ENCODE results near the gene ADRM1.

The ADRM1 gene

GRCh38 chr20:62311832-62312661 is 9.2 kb downstream of the ADRM1 start:
- Histone ChIP-seq H3K9ac (ENCODE audit: insufficient read length, low read depth) (no peak overlapping the region), H3K36me3 (ENCODE audit: insufficient read depth, insufficient read length, low read length) (peaks cover 98% of the 10 kb centered on the region), H3K4me3 (ENCODE audit: insufficient read length, low read depth) (no peak overlapping the region), H3K4me1 (ENCODE audit: insufficient read depth, insufficient read length) (peaks cover 2% of the 10 kb centered on the region), H3K9me3 (ENCODE audit: insufficient read depth, low read length) (peaks cover 2% of the 10 kb centered on the region; the same call in 1 of the 2 replicates), H3K27me3 (ENCODE audit: insufficient read depth, insufficient read length) (no peaks in the 10 kb centered on the region)
- no peak for TF ChIP-seq ZNF274 (IDR thresholded peaks at IDR 0.05; ENCODE audit: low read depth, low read length)
- TF ChIP-seq YY1 (IDR thresholded peaks at IDR 0.05; ENCODE audit: insufficient read depth, insufficient read length): no peak
- no peak for TF ChIP-seq SUZ12 (IDR thresholded peaks at IDR 0.05; ENCODE audit: extremely low read depth, insufficient read depth, insufficient read length)
- DNase-seq (ENCODE audit: low read depth, low spot score): no peak

- no peak overlapping the region for H3K9ac ChIP-seq (ENCODE audit: insufficient read length, low read depth)
- H3K4me3 ChIP-seq (ENCODE audit: insufficient read length, low read depth): no peak overlapping the region
- H3K4me1 ChIP-seq (ENCODE audit: insufficient read depth, insufficient read length): peaks cover 2% of the 10 kb centered on the region
- no peak for DNase-seq (ENCODE audit: low read depth, low spot score)
- TF ChIP-seq ZNF274 (IDR thresholded peaks at IDR 0.05; ENCODE audit: low read depth, low read length): no peak
- no peak for TF ChIP-seq SUZ12 (IDR thresholded peaks at IDR 0.05; ENCODE audit: extremely low read depth, insufficient read depth, insufficient read length)
- no peak for TF ChIP-seq YY1 (IDR thresholded peaks at IDR 0.05; ENCODE audit: insufficient read depth, insufficient read length)
- H3K27me3 ChIP-seq (ENCODE audit: insufficient read depth, insufficient read length): no peaks in the 10 kb centered on the region
- H3K9me3 ChIP-seq (ENCODE audit: insufficient read depth, low read length): peaks cover 7% of the 10 kb centered on the region; the same call in 1 of the 2 replicates
- peaks cover 98% of the 10 kb centered on the region for H3K36me3 ChIP-seq (ENCODE audit: insufficient read depth, insufficient read length, low read length)
These were observed 9.8 kb downstream of the ADRM1 start for GRCh38 chr20:62312662-62312977.

- H3K36me3 ChIP-seq (ENCODE audit: insufficient read depth, insufficient read length, low read length): peaks cover 95% of the 10 kb centered on the region
- TF ChIP-seq SUZ12 (IDR thresholded peaks at IDR 0.05; ENCODE audit: extremely low read depth, insufficient read depth, insufficient read length) (no peak), YY1 (IDR thresholded peaks at IDR 0.05; ENCODE audit: insufficient read depth, insufficient read length) (no peak), ZNF274 (IDR thresholded peaks at IDR 0.05; ENCODE audit: low read depth, low read length) (no peak)
- DNase-seq (ENCODE audit: low read depth, low spot score): no peak
- H3K4me1 ChIP-seq (ENCODE audit: insufficient read depth, insufficient read length): peaks cover 2% of the 10 kb centered on the region
- peaks cover 7% of the 10 kb centered on the region; the same call in 1 of the 2 replicates for H3K9me3 ChIP-seq (ENCODE audit: insufficient read depth, low read length)
- H3K4me3 ChIP-seq (ENCODE audit: insufficient read length, low read depth): no peak overlapping the region
- H3K9ac ChIP-seq (ENCODE audit: insufficient read length, low read depth): no peak overlapping the region
- H3K27me3 ChIP-seq (ENCODE audit: insufficient read depth, insufficient read length): no peaks in the 10 kb centered on the region
These were observed 10.2 kb downstream of the ADRM1 start for GRCh38 chr20:62313021-62313420.

- DNase-seq (ENCODE audit: low read depth, low spot score): no peak
- H3K4me3 ChIP-seq (ENCODE audit: insufficient read length, low read depth): no peak overlapping the region
- peaks cover 92% of the 10 kb centered on the region for H3K36me3 ChIP-seq (ENCODE audit: insufficient read depth, insufficient read length, low read length)
- H3K9ac ChIP-seq (ENCODE audit: insufficient read length, low read depth): no peak overlapping the region
- peaks cover 12% of the 10 kb centered on the region; the same call in 1 of the 2 replicates for H3K9me3 ChIP-seq (ENCODE audit: insufficient read depth, low read length)
- H3K27me3 ChIP-seq (ENCODE audit: insufficient read depth, insufficient read length): no peaks in the 10 kb centered on the region
- TF ChIP-seq YY1 (IDR thresholded peaks at IDR 0.05; ENCODE audit: insufficient read depth, insufficient read length): no peak
- no peak for TF ChIP-seq SUZ12 (IDR thresholded peaks at IDR 0.05; ENCODE audit: extremely low read depth, insufficient read depth, insufficient read length)
- TF ChIP-seq ZNF274 (IDR thresholded peaks at IDR 0.05; ENCODE audit: low read depth, low read length): no peak
- H3K4me1 ChIP-seq (ENCODE audit: insufficient read depth, insufficient read length): peaks cover 2% of the 10 kb centered on the region
These were observed 10.9 kb downstream of the ADRM1 start for GRCh38 chr20:62313460-62314338.

GRCh38 chr20:62314339-62314638 is 11.5 kb downstream of the ADRM1 start:
- H3K9me3 ChIP-seq (ENCODE audit: insufficient read depth, low read length): peaks cover 18% of the 10 kb centered on the region; the same call in 1 of the 2 replicates
- TF ChIP-seq YY1 (IDR thresholded peaks at IDR 0.05; ENCODE audit: insufficient read depth, insufficient read length) (no peak), ZNF274 (IDR thresholded peaks at IDR 0.05; ENCODE audit: low read depth, low read length) (no peak), SUZ12 (IDR thresholded peaks at IDR 0.05; ENCODE audit: extremely low read depth, insufficient read depth, insufficient read length) (no peak)
- H3K27me3 ChIP-seq (ENCODE audit: insufficient read depth, insufficient read length): no peaks in the 10 kb centered on the region
- H3K4me1 ChIP-seq (ENCODE audit: insufficient read depth, insufficient read length): peaks cover 2% of the 10 kb centered on the region
- no peak for DNase-seq (ENCODE audit: low read depth, low spot score)
- H3K9ac ChIP-seq (ENCODE audit: insufficient read length, low read depth): no peak overlapping the region
- H3K4me3 ChIP-seq (ENCODE audit: insufficient read length, low read depth): no peak overlapping the region
- H3K36me3 ChIP-seq (ENCODE audit: insufficient read depth, insufficient read length, low read length): peaks cover 92% of the 10 kb centered on the region

GRCh38 chr20:62314711-62315302 is 12.0 kb downstream of the ADRM1 start:
- peaks cover 20% of the 10 kb centered on the region; the same call in 1 of the 2 replicates for H3K9me3 ChIP-seq (ENCODE audit: insufficient read depth, low read length)
- no peak overlapping the region for H3K9ac ChIP-seq (ENCODE audit: insufficient read length, low read depth)
- peaks cover under 1% of the 10 kb centered on the region for H3K4me1 ChIP-seq (ENCODE audit: insufficient read depth, insufficient read length)
- peaks cover 94% of the 10 kb centered on the region for H3K36me3 ChIP-seq (ENCODE audit: insufficient read depth, insufficient read length, low read length)
- no peaks in the 10 kb centered on the region for H3K27me3 ChIP-seq (ENCODE audit: insufficient read depth, insufficient read length)
- TF ChIP-seq SUZ12 (IDR thresholded peaks at IDR 0.05; ENCODE audit: extremely low read depth, insufficient read depth, insufficient read length) (no peak), YY1 (IDR thresholded peaks at IDR 0.05; ENCODE audit: insufficient read depth, insufficient read length) (no peak), ZNF274 (IDR thresholded peaks at IDR 0.05; ENCODE audit: low read depth, low read length) (no peak)
- DNase-seq (ENCODE audit: low read depth, low spot score): no peak
- no peak overlapping the region for H3K4me3 ChIP-seq (ENCODE audit: insufficient read length, low read depth)
